B cell (primary cell): ENCODE results near the gene TRIB2. TPM values are rescaled to one million over a fixed set of nuclear protein-coding genes. Genes with fewer than 3 reads are reported as not detected.
A peak's percentile ranks its signal among the peaks of the same experiment; 100 is the strongest.

Source experiments
- ATAC-seq: fragments of 200-7000 bp; cut with Tn5 transposase; one replicate; pipeline ENCODE4 v1.10.0; 2021; ENCODE audit warnings: low read depth, mild to moderate bottlenecking, moderate number of reproducible peaks, moderate library complexity
- CTCF ChIA-PET: fragments of 350-600 bp; sonication (Branson Sonifier 250); formaldehyde crosslinking; loops from one replicate; lab custom pipeline; 2021; ENCODE audit warnings: antibody characterized with exemption, inconsistent platforms; lab: Charles Lee
- POLR2A ChIA-PET: fragments of 350-600 bp; sonication (Branson Sonifier 250); formaldehyde crosslinking; loops from one replicate; lab custom pipeline; 2021; ENCODE audit warnings: antibody characterized with exemption; lab: Charles Lee
- DNase-seq: peaks from one replicate; pipeline ENCODE4 v3.0.0; 2013
- H2AFZ ChIP-seq: 2 replicates; pipeline ENCODE4 v1.6.1; 2012; ENCODE audit warnings: mild to moderate bottlenecking, low read depth, low read length; ENCODE audit not compliant: insufficient read depth, poor library complexity, severe bottlenecking
- H3K27ac ChIP-seq, 2 donors: 1 replicate in 1 of 2; 2 replicates in 1 of 2; pipeline ENCODE4 v1.5.1; 2012 to 2013; ENCODE audit warnings: low read length in 2 of 2, mild to moderate bottlenecking in 2 of 2, moderate library complexity in 1 of 2
- H3K27me3 ChIP-seq, 4 experiments: fragments of 200-600 bp in 1 of 4; sonication (generic) in 1 of 4; replicated peaks in 1 of 4; 1 replicate in 2 of 4; 2 replicates in 2 of 4; pipeline versions ENCODE4 v1.6.1 to v1.7.0; 2013 to 2016; ENCODE audit warnings: low read length in 3 of 4, mild to moderate bottlenecking in 2 of 4, mixed read lengths in 1 of 4, moderate library complexity in 1 of 4; ENCODE audit not compliant: insufficient read depth in 4 of 4, control insufficient read depth in 3 of 4; ENCODE audit errors: control extremely low read depth in 1 of 4
- H3K36me3 ChIP-seq, 2 experiments: replicated peaks in 1 of 2; 1 replicate in 1 of 2; 2 replicates in 1 of 2; pipeline versions ENCODE4 v1.6.1 to v1.7.1; 2013; ENCODE audit warnings: low read length in 1 of 2; ENCODE audit not compliant: insufficient read depth in 2 of 2, control insufficient read depth in 1 of 2; ENCODE audit errors: control extremely low read depth in 1 of 2, extremely low read depth in 1 of 2
- H3K4me1 ChIP-seq, 2 donors: fragments of 200-600 bp in 1 of 2; sonication (generic) in 1 of 2; 1 replicate in 1 of 2; 2 replicates in 1 of 2; pipeline versions ENCODE4 v1.5.1 to v1.6.1; 2013 to 2017; ENCODE audit warnings: low read length in 2 of 2; ENCODE audit not compliant: control insufficient read depth in 2 of 2, insufficient read depth in 2 of 2
- H3K4me2 ChIP-seq: replicated peaks from 2 replicates; pipeline ENCODE3; 2012; ENCODE audit warnings: mild to moderate bottlenecking, low read depth, low read length; ENCODE audit not compliant: poor library complexity, severe bottlenecking
- H3K4me3 ChIP-seq, 5 experiments: fragments of 200-600 bp in 1 of 5; sonication (generic) in 1 of 5; 1 replicate in 3 of 5; 2 replicates in 2 of 5; pipeline versions ENCODE4 v1.5.1 to v1.7.0; 2011 to 2016; ENCODE audit warnings: low read length in 4 of 5, mild to moderate bottlenecking in 4 of 5, low read depth in 2 of 5, control low read depth in 1 of 5, moderate library complexity in 1 of 5; ENCODE audit not compliant: insufficient read depth in 1 of 5; ENCODE audit errors: control extremely low read depth in 1 of 5, extremely low read depth in 1 of 5
- H3K79me2 ChIP-seq: fragments of 200-600 bp; sonication (generic); one replicate; pipeline ENCODE4 v1.6.0; 2016; ENCODE audit warnings: low read length; ENCODE audit not compliant: control insufficient read depth, insufficient read depth
- H3K9ac ChIP-seq: fragments of 200-600 bp; sonication (generic); 2 replicates; pipeline ENCODE4 v1.6.1; 2017; ENCODE audit warnings: mild to moderate bottlenecking, low read length, moderate library complexity
- H3K9me3 ChIP-seq, 3 donors: one replicate each; pipeline versions ENCODE4 v1.6.1 to v1.7.1; 2013; ENCODE audit warnings: low read length in 2 of 3; ENCODE audit not compliant: control insufficient read depth in 2 of 3, insufficient read depth in 1 of 3; ENCODE audit errors: control extremely low read depth in 1 of 3
- H4K20me1 ChIP-seq: 2 replicates; pipeline ENCODE4 v1.6.0; 2012; ENCODE audit warnings: mild to moderate bottlenecking, low read length; ENCODE audit not compliant: insufficient read depth, control insufficient read depth, poor library complexity, severe bottlenecking
- H3K27ac Mint-ChIP-seq: one replicate; pipeline ENCODE4 v1.8.0; 2021; ENCODE audit warnings: mixed read lengths
- H3K27me3 Mint-ChIP-seq: one replicate; pipeline ENCODE4 v1.8.0; 2021; ENCODE audit warnings: mixed read lengths
- H3K4me1 Mint-ChIP-seq: one replicate; pipeline ENCODE4 v1.8.0; 2021; ENCODE audit warnings: mixed read lengths
- H3K4me3 Mint-ChIP-seq: one replicate; pipeline ENCODE4 v1.8.0; 2021; ENCODE audit warnings: mixed read lengths
- H3K9me3 Mint-ChIP-seq: one replicate; pipeline ENCODE4 v1.8.0; 2022; ENCODE audit warnings: mixed read lengths; ENCODE audit not compliant: insufficient read depth
- EZH2 ChIP-seq: IDR thresholded peaks from 2 replicates; pipeline ENCODE4 v1.6.1; 2012; ENCODE audit warnings: borderline replicate concordance, low read depth, mild to moderate bottlenecking, moderate library complexity, low read length; ENCODE audit not compliant: insufficient read depth, poor library complexity, severe bottlenecking
- WGBS: methylation state at CpG from one replicate; pipeline ENCODE4 v1.1.5; 2013; ENCODE audit warnings: missing lambda C conversion rate; ENCODE audit not compliant: insufficient coverage; 5-methylcytosine and 5-hydroxymethylcytosine counted together
- intact Hi-C: fragments of 100-400 bp; cut with micrococcal nuclease; formaldehyde crosslinking; loops from one replicate; pipeline ENCODE4 v1.10.0; 2022
- polyA plus RNA-seq: library from polyadenylated mRNA; depleted of rRNA; stranded (reverse); fragments of >200 nt; gene quantifications from 2 replicates; pipeline ENCODE4 v1.2.3, GENCODE V29; 2012
- total RNA-seq, 2 donors: library from RNA; stranded (reverse); fragments of 120-200 nt in 1 of 2; gene quantifications; 1 replicate in 1 of 2; 2 replicates in 1 of 2; pipeline versions ENCODE4 v1.2.3 to v1.2.4, GENCODE V29; 2013 to 2022
- TF ChIP-seq, protein P1 (sequence below): fragments of 200-600 bp; IDR thresholded peaks from one replicate; pipeline ENCODE4 v1.8.0; 2022; ENCODE audit warnings: antibody characterized with exemption, mild to moderate bottlenecking

Gene TRIB2
- total and polyA plus RNA-seq, 2 donors (not counting 1 experiment from before 2014, with no cell fraction given) = 36.3 to 117 TPM

DNA sequence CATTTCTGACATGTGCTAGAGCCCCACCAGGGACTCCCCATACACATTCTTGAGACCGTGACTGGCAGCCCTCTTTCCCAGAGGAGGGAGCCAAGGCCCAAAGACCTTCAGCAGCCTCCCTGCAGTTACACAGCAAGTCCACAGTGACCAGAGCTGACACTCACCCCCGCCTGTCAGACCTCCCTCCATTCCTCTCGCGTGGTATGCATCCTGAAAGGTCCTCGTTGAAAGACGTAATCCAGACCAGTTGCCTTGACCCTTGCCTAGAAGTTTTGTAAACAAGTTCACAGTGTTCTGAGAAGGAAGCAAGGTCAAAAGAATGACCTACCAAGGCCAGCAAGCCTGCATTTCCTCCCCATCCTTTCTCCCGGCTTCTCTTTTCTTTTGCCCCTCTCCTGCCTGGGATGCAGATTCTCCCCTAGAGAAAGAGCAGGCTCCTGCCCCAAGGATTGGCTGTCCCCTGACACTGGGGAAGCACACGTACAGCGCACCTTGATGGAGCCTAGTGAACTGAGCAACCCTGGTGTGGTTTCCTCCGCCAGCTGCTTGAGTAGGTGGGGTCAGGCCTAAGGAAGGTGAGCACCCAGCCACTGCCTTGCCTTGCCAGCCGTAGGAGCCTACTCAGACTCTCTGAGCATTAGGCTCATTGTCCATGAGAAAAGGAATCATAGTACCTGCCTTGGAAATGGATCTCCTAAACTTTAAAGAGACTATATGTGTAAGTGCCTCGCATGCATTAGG, 18.3 kb downstream of the TRIB2 start:
- peaks cover 18% of the 10 kb centered on the region in 2 donors for H3K4me1 ChIP-seq

DNA sequence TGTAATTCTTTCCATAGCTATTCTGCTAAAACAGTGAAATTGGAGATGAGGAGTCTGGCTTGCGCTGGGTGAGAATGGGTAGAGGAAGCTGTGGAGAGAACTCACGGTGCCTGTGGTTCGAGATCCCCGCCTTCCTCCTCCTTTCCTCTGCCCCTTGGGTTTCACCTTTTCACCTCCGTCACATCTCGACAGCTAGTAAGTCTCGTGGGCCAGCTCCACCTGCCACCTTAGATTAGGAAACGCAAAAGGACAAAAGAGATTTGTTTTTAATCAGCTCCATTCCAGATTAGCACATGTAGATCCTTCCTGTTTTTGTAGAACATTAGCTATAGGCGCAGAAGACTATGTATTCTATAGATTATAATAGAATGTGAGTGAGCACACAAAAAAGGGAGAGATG, 20.6 kb downstream of the TRIB2 start:
- intact Hi-C loops = no loop called here
- Histone ChIP-seq H3K9ac (no peak overlapping the region), H3K9me3 (no peaks in the 10 kb centered on the region), H3K4me2 (no peak overlapping the region), H2AFZ (no peak overlapping the region), H4K20me1 (peaks cover 90% of the 10 kb centered on the region), H3K27me3 (no peaks in the 10 kb centered on the region), H3K79me2 (peaks cover 45% of the 10 kb centered on the region), H3K27ac (no peak overlapping the region), H3K4me3 (no peak overlapping the region), H3K36me3 (peaks cover 0 to 80% of the 10 kb centered on the region in 2 experiments), H3K4me1 (peaks cover under 1 to 4% of the 10 kb centered on the region in 2 donors)
- Mint-ChIP-seq H3K27me3 (no peaks in the 10 kb centered on the region), H3K4me1 (peaks cover 29% of the 10 kb centered on the region), H3K27ac (peak overlapping the region; percentile 22), H3K4me3 (no peak overlapping the region), H3K9me3 (no peaks in the 10 kb centered on the region)
- ChIA-PET POLR2A (no interaction called here), CTCF (interaction anchor here (1.4 to 4.3 kb wide), 2 partner anchors 21 to 194 kb away, joined by 5 to 13 read pairs; partner anchors contain the start of gene TRIB2)
- no CpG with 5 or more reads among the region's 9 CpGs for WGBS
- TF ChIP-seq EZH2 = no peak
- TF ChIP-seq, protein P1, sequence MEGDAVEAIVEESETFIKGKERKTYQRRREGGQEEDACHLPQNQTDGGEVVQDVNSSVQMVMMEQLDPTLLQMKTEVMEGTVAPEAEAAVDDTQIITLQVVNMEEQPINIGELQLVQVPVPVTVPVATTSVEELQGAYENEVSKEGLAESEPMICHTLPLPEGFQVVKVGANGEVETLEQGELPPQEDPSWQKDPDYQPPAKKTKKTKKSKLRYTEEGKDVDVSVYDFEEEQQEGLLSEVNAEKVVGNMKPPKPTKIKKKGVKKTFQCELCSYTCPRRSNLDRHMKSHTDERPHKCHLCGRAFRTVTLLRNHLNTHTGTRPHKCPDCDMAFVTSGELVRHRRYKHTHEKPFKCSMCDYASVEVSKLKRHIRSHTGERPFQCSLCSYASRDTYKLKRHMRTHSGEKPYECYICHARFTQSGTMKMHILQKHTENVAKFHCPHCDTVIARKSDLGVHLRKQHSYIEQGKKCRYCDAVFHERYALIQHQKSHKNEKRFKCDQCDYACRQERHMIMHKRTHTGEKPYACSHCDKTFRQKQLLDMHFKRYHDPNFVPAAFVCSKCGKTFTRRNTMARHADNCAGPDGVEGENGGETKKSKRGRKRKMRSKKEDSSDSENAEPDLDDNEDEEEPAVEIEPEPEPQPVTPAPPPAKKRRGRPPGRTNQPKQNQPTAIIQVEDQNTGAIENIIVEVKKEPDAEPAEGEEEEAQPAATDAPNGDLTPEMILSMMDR = no peak
- no peak for DNase-seq
- ATAC-seq = no peak

More for the DNA sequence above, 18.3 kb downstream of the TRIB2 start:
- DNase-seq (no peak), ATAC-seq (no peak)
- Histone ChIP-seq H3K9me3 (no peaks in the 10 kb centered on the region), H3K36me3 (peaks cover 0 to 78% of the 10 kb centered on the region in 2 experiments), H3K79me2 (peaks cover 67% of the 10 kb centered on the region), H3K27me3 (no peaks in the 10 kb centered on the region), H3K9ac (no peak overlapping the region), H3K27ac (no peak overlapping the region), H2AFZ (no peak overlapping the region), H3K4me2 (no peak overlapping the region), H3K4me3 (no peak overlapping the region), H4K20me1 (peaks cover 97% of the 10 kb centered on the region)
- intact Hi-C loops = no loop called here
- H3K4me3 Mint-ChIP-seq = no peak overlapping the region
- H3K27ac Mint-ChIP-seq = peak overlapping the region; percentile 61
- H3K9me3 Mint-ChIP-seq = no peaks in the 10 kb centered on the region
- CTCF ChIA-PET = interaction anchor here (4.3 kb wide), 1 partner anchor 18 kb away, joined by 13 read pairs; the partner anchor contains the start of gene TRIB2
- H3K27me3 Mint-ChIP-seq = no peaks in the 10 kb centered on the region
- TF ChIP-seq, protein P1 = no peak
- TF ChIP-seq EZH2 = no peak
- H3K4me1 Mint-ChIP-seq = peaks cover 47% of the 10 kb centered on the region
- 91% methylated on average over 5 of the region's 12 CpGs for WGBS
- POLR2A ChIA-PET = no interaction called here
